ENCODE measurements around the gene IFT80.

The IFT80 gene

GRCh38 chr3:160217675-160218074 is 181.3 kb downstream of the IFT80 start:
- FAIRE-seq (no peak), DNase-seq (ENCODE audit: insufficient read length) (no peak)
- TF ChIP-seq POLR2AphosphoS5 (IDR thresholded peaks at IDR 0.05; ENCODE audit: low read depth, low read length) = no peak
- TF ChIP-seq TAF1 (IDR thresholded peaks at IDR 0.05; ENCODE audit: borderline replicate concordance, low read depth, low read length) = no peak
- no peak for TF ChIP-seq POLR2A (IDR thresholded peaks at IDR 0.05; ENCODE audit: low read depth, low read length)

GRCh38 chr3:160213191-160213590 is 185.8 kb downstream of the IFT80 start:
- FAIRE-seq (no peak), DNase-seq (ENCODE audit: insufficient read length) (no peak)
- TF ChIP-seq TAF1 (IDR thresholded peaks at IDR 0.05; ENCODE audit: borderline replicate concordance, low read depth, low read length) (no peak), POLR2A (IDR thresholded peaks at IDR 0.05; ENCODE audit: low read depth, low read length) (no peak), POLR2AphosphoS5 (IDR thresholded peaks at IDR 0.05; ENCODE audit: low read depth, low read length) (no peak)

- FAIRE-seq (no peak), DNase-seq (ENCODE audit: insufficient read length) (no peak)
- TF ChIP-seq POLR2AphosphoS5 (IDR thresholded peaks at IDR 0.05; ENCODE audit: low read depth, low read length) (no peak), POLR2A (IDR thresholded peaks at IDR 0.05; ENCODE audit: low read depth, low read length) (no peak), TAF1 (IDR thresholded peaks at IDR 0.05; ENCODE audit: borderline replicate concordance, low read depth, low read length) (no peak)
Measured at GRCh38 chr3:160210799-160211221, 188.2 kb downstream of the IFT80 start.

- no peak for FAIRE-seq
- DNase-seq (ENCODE audit: insufficient read length) = no peak
Measured at GRCh38 chr3:160210341-160210740, 188.7 kb downstream of the IFT80 start.

More at GRCh38 chr3:160210341-160210740, 188.7 kb downstream of the IFT80 start:
- TF ChIP-seq POLR2A (IDR thresholded peaks at IDR 0.05; ENCODE audit: low read depth, low read length) (no peak), POLR2AphosphoS5 (IDR thresholded peaks at IDR 0.05; ENCODE audit: low read depth, low read length) (no peak), TAF1 (IDR thresholded peaks at IDR 0.05; ENCODE audit: borderline replicate concordance, low read depth, low read length) (no peak)

Data from GM12892 (cell line).